ENCODE results near the gene PRELID1.

PRELID1 gene

DNA sequence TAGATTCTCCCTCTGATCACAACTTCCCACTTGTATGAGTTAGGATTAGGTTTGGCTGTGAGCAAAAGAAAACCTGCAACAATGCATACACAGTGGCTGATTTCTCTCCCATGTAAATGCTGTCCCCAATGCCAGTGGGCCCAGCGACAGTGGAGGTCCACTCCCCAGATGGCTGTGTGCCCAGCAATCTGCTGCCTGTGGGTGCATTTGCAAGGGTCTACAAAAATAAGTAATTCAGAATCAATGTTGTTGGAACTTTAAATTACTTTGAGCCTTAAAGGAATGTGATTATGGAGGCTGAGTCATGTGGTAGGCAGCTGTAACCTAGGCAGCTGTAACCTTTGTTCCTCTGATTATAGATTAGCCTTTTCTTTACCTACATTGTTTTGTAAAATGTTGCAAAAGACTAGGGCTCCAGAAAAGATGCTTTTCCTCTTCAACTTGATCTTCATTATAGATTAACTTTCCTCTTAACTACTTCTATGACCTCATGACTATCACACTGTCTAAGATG lies 22.3 kb downstream of the PRELID1 start:
- TF ChIP-seq CTCF (IDR thresholded peaks at IDR 0.05; ENCODE audit: borderline replicate concordance, insufficient read depth, low read depth, low read length) = no peak
- H3K4me3 ChIP-seq (ENCODE audit: low read depth, low read length) = no peak overlapping the region

- no peak overlapping the region for H3K4me3 ChIP-seq (ENCODE audit: low read depth, low read length)
- TF ChIP-seq CTCF (IDR thresholded peaks at IDR 0.05; ENCODE audit: borderline replicate concordance, insufficient read depth, low read depth, low read length) = no peak
Measured at GRCh38 chr5:177327539-177328522, 24.2 kb downstream of the PRELID1 start.

DNA sequence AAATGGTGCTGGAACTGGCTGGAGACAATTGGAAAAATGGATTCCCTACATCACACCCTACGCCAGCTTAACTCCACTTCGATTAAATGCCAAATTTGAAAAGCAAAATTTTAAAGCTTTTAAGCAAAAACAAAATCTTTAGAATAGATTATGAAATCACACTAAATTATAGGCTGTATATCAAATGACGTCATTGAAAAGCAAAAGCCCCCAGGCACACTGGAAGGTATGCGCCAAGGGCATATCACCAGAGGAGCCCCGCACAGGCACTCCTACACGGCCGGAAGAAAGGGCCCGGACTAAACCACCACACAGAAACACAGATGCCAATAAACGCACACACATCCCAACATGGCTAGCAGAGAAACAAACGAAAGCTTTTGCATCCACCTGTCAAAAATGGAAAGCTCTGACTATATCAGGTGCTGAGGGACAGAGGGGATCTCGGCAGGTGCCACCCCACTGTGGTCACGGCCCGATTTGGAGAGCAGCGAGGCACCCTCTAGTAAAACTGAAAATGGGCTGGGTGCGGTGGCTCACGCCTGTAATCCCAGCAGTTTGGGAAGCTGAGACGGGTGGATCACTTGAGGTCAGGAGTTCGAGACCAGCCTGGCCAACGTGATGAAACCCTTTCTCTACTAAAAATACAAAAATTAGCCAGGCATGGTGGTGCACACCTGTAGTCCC lies 25.1 kb downstream of the PRELID1 start:
- no peak overlapping the region for H3K4me3 ChIP-seq (ENCODE audit: low read depth, low read length)
- TF ChIP-seq CTCF (IDR thresholded peaks at IDR 0.05; ENCODE audit: borderline replicate concordance, insufficient read depth, low read depth, low read length) = no peak

- H3K4me3 ChIP-seq (ENCODE audit: low read depth, low read length) = no peak overlapping the region
Measured at GRCh38 chr5:177329883-177330282, 26.3 kb downstream of the PRELID1 start.

DNA sequence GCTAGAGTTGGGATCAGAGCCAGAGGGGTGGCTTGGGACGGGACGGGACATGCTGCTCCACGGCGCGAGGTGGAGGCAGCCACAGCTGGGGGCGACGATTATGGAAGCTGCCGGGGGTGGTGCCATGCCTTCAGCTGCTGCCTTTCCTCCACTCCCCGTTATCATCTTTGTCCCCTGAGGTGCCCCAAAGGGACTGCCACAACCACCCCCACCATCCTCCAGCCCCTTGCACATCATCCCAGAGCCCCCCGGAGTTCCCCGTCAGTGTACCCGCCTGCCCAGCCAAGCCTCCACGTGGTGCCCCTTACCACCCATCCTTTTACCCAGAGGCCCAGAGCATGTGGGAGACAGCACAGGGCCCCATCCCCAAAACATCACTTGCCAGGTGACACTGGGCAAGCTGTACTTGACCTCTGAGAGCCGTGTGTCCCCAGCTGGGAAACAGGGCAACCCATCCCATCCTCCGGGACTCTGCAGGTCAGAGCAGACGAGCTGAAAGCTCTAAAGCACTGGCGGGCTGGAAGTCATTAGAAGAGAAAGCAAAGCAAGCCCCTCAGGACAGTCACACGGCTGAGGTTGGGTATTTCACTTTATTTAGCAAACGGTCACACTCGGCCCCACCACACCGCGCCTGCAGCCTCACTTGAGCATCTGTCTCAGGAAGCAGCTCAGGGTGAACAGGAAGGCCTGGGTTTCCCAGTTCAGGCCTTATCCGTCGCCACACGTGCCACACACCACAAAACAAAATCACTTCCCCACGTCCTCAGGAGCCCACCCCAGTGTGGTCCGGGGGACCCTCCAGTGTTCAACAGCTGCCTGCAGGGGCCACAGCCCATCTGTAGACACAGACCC lies 27.6 kb downstream of the PRELID1 start:
- TF ChIP-seq CTCF (IDR thresholded peaks at IDR 0.05; ENCODE audit: borderline replicate concordance, insufficient read depth, low read depth, low read length) = no peak
- no peak overlapping the region for H3K4me3 ChIP-seq (ENCODE audit: low read depth, low read length)

More at GRCh38 chr5:177329883-177330282, 26.3 kb downstream of the PRELID1 start:
- TF ChIP-seq CTCF (IDR thresholded peaks at IDR 0.05; ENCODE audit: borderline replicate concordance, insufficient read depth, low read depth, low read length) = no peak

GRCh38 chr5:177332031-177332895 lies 28.7 kb downstream of the PRELID1 start:
- no peak for TF ChIP-seq CTCF (IDR thresholded peaks at IDR 0.05; ENCODE audit: borderline replicate concordance, insufficient read depth, low read depth, low read length)
- H3K4me3 ChIP-seq (ENCODE audit: low read depth, low read length) = no peak overlapping the region
